Astrocyte of the cerebellum (primary cell): ENCODE measurements around the gene SLC9B1.

Experiments
- DNase-seq: peaks from one replicate; pipeline ENCODE4 v3.0.0-alpha.2; 2011; ENCODE audit warnings: low read depth
- H3K4me3 ChIP-seq: 2 replicates; pipeline ENCODE4 v1.5.1; 2011; ENCODE audit warnings: mild to moderate bottlenecking, low read depth, low read length, moderate library complexity
- in situ Hi-C: cut with HindIII; loops from 2 replicates; pipeline ENCODE4 v1.10.0; 2017; ENCODE audit warnings: low sequenced_read_pairs
- TF ChIP-seq, protein P1 (sequence below): IDR thresholded peaks from 2 replicates; pipeline ENCODE4 v1.5.1; 2012; ENCODE audit warnings: low read length, low read depth, moderate library complexity, mild to moderate bottlenecking; ENCODE audit errors: missing control alignments

The SLC9B1 gene, protein sequence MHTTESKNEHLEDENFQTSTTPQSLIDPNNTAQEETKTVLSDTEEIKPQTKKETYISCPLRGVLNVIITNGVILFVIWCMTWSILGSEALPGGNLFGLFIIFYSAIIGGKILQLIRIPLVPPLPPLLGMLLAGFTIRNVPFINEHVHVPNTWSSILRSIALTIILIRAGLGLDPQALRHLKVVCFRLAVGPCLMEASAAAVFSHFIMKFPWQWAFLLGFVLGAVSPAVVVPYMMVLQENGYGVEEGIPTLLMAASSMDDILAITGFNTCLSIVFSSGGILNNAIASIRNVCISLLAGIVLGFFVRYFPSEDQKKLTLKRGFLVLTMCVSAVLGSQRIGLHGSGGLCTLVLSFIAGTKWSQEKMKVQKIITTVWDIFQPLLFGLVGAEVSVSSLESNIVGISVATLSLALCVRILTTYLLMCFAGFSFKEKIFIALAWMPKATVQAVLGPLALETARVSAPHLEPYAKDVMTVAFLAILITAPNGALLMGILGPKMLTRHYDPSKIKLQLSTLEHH

DNA sequence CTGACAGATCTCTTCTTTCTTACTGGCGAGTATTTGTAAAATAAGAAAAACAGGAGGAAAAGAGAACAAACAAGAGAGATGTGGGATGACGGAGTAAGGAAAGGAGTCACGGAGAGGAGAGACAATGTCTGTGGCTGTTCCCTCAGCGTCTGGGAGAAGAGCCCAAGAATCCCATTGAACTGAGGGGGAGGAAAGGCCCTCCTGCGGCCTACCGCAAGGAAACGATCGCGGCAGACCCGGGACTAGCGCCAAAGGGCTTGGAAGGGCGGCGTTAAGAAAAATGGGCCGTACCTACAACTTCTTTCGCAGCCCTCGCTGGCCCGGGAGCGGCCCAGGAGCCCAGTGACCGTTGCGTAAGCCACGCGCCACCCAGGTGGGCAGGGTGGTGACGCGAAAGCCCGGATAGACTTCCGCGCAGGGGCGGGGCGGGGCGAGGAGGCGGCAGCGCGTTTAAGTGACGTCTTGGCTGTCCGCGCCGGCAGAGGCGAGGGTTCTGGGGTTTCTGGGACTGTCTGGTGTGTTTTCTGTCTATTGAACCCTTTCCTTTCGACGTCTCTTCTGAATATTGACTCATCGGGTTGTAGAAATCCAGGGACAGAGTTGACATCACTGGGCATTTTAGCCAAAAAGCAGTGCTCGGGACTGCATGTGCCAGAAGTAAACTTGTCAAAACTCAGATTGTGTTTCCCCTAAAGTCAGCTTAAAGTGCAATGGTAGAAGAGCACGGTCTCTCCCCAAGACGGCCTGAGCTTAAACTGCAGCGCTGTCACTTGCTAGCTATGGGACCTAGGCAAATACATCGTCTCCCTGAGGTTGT is at the start of gene SLC9B1:
SLC9B1 (minus strand) TSS at position 398 of the 817 bp plus-strand sequence. CDS start 27,994 bp downstream, outside the sequence.
- in situ Hi-C loops: no loop called here
- TF ChIP-seq, protein P1, sequence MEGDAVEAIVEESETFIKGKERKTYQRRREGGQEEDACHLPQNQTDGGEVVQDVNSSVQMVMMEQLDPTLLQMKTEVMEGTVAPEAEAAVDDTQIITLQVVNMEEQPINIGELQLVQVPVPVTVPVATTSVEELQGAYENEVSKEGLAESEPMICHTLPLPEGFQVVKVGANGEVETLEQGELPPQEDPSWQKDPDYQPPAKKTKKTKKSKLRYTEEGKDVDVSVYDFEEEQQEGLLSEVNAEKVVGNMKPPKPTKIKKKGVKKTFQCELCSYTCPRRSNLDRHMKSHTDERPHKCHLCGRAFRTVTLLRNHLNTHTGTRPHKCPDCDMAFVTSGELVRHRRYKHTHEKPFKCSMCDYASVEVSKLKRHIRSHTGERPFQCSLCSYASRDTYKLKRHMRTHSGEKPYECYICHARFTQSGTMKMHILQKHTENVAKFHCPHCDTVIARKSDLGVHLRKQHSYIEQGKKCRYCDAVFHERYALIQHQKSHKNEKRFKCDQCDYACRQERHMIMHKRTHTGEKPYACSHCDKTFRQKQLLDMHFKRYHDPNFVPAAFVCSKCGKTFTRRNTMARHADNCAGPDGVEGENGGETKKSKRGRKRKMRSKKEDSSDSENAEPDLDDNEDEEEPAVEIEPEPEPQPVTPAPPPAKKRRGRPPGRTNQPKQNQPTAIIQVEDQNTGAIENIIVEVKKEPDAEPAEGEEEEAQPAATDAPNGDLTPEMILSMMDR: no peak
- H3K4me3 ChIP-seq: peak within 1 kb of the TSS; percentile 42
- peak; percentile 99 for DNase-seq

DNA sequence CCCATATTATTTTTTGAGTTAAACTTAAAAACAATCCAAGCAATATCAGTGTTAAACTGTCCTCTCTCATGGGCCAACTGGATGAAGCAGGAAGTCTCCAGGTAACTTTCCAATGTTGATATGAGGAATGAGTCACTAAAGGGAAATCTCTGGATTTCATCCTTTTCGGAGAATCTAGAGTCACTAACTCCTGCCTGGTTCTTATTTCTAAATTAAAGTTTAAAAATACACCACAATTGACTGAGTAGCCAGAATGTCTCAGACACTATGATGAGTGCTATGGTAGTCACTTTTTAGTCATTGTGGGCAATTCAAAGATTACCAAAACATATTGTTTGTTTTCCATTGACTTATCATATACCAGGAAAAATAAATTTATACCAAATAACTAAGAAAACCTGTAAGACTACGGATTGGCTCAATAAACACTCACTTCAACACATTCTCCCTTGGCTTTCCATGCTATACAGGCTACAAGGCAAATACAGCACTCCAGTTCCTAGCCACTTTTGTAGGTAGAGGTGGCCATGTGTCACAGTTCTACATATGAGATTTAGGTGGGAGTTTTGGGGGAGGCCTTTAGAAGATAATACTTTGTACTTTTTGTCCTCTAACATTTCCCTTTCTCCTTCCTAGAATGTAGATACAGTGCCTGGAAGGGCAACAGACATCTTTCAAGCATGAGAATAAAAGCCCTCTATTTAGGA is 48.5 kb upstream of the SLC9B1 start:
- DNase-seq: no peak
- in situ Hi-C loops: no loop called here
- TF ChIP-seq, protein P1: no peak
- H3K4me3 ChIP-seq: no peak overlapping the region

DNA sequence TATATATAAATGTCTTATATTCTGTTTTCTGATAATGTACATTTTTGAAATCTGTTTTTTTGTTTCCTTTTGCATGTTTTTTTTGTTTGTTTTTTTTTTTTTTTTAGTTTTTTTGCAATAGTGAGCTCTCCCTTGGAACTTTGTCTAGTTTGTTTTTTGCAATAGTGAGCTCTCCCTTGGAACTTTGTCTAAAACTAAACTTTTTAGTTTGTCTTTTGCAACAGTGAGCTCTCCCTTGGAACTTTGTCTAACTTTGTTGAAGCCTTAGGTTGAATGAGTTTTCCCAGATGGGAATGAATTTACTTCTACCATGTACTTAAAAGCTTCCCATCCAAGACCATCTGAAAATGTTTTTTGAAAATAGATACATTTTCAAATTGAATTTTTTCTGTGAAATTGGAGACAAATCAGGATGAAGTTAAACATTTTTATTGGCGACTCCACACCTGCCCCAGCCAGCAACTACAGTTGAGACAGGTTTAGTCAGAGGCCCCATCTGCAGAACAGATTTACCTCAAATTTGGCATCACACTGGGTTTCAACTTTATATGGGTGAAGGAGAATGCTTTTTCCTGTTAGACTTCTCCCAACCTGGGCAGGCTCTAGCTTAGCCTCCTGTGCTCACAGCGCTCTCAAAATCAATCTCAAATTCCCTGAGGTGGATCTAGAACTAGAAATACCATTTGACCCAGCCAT is 41.1 kb upstream of the SLC9B1 start:
- no peak overlapping the region for H3K4me3 ChIP-seq
- in situ Hi-C loops: no loop called here
- TF ChIP-seq, protein P1: no peak
- no peak for DNase-seq

DNA sequence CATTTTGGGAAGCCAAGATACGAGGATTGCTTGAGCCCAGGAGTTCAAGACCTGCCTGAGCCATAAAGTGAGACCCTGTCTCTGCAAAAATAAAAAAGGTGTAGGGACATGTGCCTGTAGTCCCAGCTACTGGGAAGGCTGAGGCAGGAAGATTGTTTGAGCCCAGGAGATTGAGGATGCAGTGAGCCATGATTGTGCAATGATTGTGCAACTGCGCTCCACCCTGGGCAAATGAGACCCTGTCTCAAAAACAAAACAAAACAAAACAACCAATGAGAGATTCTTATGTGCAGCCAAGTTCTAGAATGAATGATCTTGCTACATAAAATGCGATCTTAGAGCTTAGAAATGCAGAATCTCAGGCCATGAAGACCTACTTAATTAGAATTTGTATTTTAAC is 34.5 kb upstream of the SLC9B1 start:
- DNase-seq: no peak
- no peak overlapping the region for H3K4me3 ChIP-seq
- TF ChIP-seq, protein P1: no peak
- in situ Hi-C loops: no loop called here

DNA sequence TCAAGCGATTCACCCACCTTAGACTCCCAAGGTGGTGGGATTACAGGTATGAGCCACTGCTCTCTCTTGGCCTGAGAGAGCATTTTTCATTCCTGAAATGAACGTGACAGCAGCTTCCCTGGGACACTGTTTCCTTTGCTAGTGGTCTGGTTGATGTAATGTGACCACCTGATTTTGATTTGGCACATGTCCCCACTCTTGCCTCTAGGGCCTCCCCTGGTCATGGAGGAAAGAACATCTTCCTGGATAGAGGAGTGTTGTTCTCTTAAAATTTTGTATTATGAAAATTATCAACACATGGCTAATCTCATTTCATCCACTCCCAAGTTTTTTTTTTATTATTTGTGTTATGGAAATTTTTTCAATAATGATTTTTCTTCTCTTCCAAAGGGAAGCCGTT is 33.3 kb upstream of the SLC9B1 start:
- TF ChIP-seq, protein P1: no peak
- no peak overlapping the region for H3K4me3 ChIP-seq
- DNase-seq: no peak
- in situ Hi-C loops: no loop called here
